Stimulated activated CD8-positive, alpha-beta memory T cell treated with anti-CD3 and anti-CD28 coated beads, Interleukin-7, amount 100 ng/mL, for 24 hours (primary cell): Measurements from ENCODE around the gene TRPC4AP.

Experiments
- DNase-seq: peaks from one replicate; pipeline ENCODE4 v3.0.0-alpha.2; 2020; ENCODE audit warnings: low read depth

TRPC4AP gene

GRCh38 chr20:34968042-34968775, 124.4 kb downstream of the TRPC4AP start:
- DNase-seq: no peak

DNA sequence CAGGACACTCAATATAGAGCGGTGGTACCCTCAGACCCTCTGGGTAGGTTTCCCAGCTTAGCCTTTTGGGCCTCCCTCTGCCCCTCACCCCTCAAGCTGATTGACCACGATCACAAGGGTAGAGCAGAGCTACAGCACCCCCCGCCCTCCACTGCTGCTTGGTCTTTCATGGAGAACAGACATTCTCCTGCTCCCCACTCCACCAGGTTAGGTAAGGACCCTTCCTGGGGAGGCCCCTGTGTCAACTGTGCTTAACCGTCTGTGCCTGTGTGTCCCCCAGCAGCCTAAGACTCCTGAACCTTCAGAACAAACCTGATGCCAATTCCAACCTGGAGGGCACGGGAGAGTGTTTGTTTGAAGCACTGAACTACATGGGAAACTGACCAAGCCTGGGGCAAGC, 125.2 kb downstream of the TRPC4AP start:
- no peak for DNase-seq

- no peak for DNase-seq
Measured at GRCh38 chr20:34965051-34965450, 127.6 kb downstream of the TRPC4AP start.

DNA sequence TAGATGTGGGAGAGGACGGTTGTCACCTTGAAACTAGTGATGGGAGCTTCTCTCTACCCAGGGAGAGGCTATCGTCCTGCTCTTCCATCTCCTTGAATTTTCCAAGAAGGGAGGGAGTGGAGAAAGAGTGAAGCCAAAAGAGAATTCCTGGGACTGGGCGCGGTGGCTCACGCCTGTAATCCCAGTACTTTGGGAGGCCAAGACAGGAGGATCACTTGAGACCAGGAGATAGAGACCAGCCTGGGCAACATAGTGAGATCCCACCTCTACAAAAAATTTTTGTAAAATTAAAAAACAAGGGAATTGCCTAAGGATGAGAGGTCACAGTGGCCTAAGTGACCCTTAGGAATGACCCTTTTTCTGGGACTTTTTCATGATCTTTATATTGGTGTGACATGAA, 128.1 kb downstream of the TRPC4AP start:
- DNase-seq: no peak

DNA sequence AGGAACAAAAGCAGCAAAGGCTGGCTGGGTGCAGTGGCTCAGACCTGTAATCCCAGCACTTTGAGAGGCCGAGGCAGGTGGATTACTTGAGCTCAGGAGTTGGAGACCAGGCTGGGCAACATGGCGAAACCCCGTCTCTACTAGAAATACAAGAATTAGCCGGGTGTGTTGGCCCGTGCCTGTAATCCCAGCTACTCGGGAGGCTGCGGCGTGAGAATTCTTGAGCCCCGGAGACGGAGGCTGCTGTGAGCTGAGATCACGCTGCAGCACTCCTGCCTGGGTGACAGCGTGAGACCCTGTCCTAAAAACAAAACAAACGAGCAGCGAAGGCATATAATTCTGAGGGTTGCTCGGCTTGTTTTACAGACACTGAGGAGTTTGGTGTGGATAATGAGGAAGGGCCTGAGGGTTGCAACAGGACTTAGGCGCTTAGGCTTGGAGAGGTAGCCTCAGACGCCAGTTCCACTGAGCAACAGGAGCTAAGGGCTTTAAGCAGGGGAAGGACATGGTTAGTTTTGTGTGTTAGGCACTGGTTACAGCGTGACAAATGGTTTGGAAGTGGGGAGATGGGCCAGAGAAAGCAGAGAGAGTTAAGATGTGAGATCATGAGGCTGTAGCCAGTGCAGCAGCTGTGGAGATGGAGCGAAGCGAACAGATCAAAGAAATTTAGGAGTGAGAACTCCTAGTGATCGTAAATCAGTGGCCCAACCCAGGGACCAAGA, 135.7 kb downstream of the TRPC4AP start:
- DNase-seq: no peak

DNA sequence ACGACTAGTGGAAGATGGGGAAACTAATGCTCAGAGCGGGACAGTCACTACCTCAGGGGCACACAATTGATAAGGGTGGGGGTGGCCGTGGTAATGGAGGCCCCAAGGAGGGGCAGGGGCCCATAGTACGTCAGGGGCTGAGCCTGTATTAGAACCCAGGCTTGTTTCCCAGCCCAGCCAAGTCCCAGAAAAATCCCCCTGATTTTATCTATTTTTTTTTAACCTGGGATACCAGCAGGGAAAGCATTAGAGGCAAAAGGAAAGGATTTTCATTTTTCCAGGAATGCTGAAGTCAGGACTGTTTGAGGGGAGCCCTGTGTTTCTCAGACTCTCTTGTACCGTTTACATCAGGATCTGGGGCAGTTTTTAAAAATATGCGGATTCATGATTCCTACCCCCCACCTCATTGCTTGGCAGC, 136.6 kb downstream of the TRPC4AP start:
- no peak for DNase-seq

- DNase-seq: peak; percentile 97
Measured at GRCh38 chr20:34955231-34956040, 137.2 kb downstream of the TRPC4AP start, which contains the start of the genes GSS and MYH7B. Gene GSS (minus strand): TSS chr20:34955806. CDS start chr20:34951852, 3,954 bp downstream. Gene MYH7B (plus strand): TSS chr20:34955868. CDS start chr20:34978006, 22,138 bp downstream.

GRCh38 chr20:34954904-34955230, 137.7 kb downstream of the TRPC4AP start:
- DNase-seq: no peak

DNA sequence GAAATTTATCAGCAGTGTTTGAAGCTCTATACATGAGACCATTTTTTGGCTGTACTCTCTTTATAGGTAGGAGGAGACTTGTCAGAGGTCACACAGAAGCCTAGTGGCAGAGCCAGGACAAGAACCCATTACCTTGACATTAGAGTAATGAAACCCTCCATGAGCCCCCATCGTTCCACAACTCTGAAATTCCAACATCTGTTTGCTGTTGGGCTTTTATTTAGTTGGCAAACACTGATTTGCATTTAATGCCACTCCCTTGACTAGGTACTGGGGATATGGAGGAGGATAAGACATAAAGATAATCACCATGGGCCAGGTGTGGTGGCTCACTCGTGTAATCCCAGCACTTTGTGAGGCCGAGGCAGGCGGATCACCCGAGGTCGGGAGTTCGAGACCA, 138.6 kb downstream of the TRPC4AP start:
- no peak for DNase-seq

- DNase-seq: no peak
Measured at GRCh38 chr20:34952671-34953070, 139.9 kb downstream of the TRPC4AP start.
